HG02642 (cell line): ENCODE measurements around the gene LRRC45.

Experiments
- ATAC-seq: cut with Tn5 transposase; IDR thresholded peaks from one replicate; pipeline ENCODE4 v1.9.1; 2021; ENCODE audit warnings: mild to moderate bottlenecking; ENCODE audit not compliant: unreplicated experiment, poor library complexity

Gene LRRC45

DNA sequence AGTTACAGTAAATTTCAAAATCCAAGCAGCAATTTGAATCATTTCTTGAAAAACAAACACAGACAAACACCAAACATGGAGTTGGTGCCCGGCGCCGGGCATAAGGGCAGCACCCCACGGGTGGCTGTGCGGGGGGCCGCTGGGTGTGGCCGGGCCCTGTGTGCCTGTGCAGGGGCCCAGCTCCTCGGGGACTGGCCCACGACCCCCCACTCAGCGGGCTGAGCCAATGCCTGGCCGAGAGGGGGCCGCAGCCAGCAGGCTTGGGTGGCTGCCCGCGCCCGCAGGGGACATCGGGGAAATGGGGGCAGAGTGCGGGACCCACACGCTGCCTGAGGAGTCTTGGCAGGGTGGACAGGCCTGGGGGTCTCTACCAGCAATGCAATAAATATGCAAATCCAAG, 55.3 kb downstream of the LRRC45 start:
- ATAC-seq, result no peak

DNA sequence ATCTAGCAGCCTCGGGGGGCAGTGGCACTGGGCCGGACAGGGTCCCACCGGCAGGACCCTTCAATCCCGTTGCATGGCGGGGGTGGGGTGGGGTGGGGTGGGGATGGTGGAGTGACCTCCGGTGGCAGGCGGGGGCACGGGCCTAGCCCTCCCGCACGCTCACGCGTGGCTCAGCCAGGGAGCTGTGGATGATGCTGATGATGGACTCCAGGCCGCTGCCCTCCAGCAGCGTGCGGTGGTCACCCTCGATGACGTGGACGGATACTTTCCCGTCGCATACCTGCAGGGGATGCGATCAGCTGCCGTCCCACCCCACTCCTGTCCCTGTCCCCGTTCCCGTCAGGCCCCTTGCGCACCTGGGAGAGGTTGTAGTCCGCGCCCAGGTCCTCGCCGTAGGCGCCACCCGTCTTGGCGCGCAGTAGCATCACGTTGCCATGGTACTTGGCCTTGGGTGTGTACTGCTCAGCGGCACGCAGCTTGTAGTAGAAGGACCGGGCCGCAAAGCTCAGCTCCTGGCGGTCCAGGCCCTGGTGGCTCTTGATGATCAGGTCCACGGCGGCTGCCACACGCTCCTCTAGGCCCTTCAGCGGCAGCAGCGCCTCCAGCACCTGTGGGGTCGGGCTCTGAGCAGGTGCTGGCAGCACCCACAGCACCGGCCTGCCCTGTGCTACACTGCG, 56.0 kb downstream of the LRRC45 start:
- ATAC-seq, result no peak

DNA sequence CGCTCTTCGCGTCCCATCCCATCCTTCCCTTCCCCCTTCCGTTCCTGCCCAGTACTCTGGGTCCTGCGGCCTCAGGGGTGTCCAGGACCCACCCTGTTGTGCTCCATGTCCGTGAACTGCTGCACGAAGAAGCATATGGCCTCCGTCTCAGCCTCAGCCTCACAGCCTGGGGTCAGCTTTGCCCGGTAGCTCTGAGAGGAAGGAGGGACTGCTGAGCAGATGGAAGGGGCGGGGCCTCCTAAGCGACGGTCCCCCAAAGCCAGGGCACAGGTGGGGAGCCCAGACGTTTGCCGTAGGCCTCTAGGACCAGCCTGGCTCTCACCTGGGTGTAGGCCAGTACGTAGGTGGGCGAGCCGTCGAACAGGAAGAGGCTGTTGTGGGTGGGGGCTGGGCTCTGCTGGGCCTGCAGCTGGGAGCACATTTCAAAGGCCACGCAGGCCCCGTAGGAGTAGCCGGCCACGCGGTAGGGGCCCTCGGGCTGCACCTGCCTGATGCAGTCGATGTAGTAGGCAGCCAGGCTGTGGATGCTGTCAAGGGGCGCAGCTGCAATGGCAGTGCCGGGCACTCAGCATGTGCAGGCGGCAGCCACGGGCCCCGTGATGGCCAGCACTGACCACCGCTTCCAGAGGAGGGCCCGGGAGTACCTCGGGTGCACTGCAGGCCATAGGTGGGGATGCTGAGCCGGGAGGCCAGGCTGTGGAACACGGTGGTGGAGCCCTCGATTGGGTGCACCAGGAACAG, 57.1 kb downstream of the LRRC45 start:
- no peak for ATAC-seq
